OCI-LY1 (cell line): ENCODE measurements around the gene CHN1.

Experiments used
- H2AFZ ChIP-seq: fragments of 200-600 bp; sonication (generic), shearing (Covaris generic); 2 replicates; pipeline ENCODE4 v1.6.0; 2014; ENCODE audit warnings: antibody characterized with exemption, mild to moderate bottlenecking, low read length
- H3F3A ChIP-seq: fragments of 200-600 bp; sonication (generic), shearing (Covaris generic); 2 replicates; pipeline ENCODE4 v1.6.0; 2014; ENCODE audit warnings: mild to moderate bottlenecking, antibody characterized with exemption, low read length, moderate library complexity; ENCODE audit not compliant: insufficient read depth
- H3K27ac ChIP-seq: fragments of 200-600 bp; sonication (generic); 2 replicates; pipeline ENCODE4 v1.5.1; 2014; ENCODE audit warnings: low read length, mixed run types, mild to moderate bottlenecking, low read depth; ENCODE audit not compliant: poor library complexity, severe bottlenecking
- H3K27me3 ChIP-seq: fragments of 200-600 bp; sonication (generic); 2 replicates; pipeline ENCODE4 v1.6.0; 2014; ENCODE audit warnings: antibody characterized with exemption, mild to moderate bottlenecking, low read length, moderate library complexity; ENCODE audit not compliant: insufficient read depth
- H3K36me3 ChIP-seq: fragments of 200-600 bp; sonication (generic); 2 replicates; pipeline ENCODE4 v1.6.1; 2014; ENCODE audit warnings: mild to moderate bottlenecking, antibody characterized with exemption, low read length, moderate library complexity, mixed read lengths; ENCODE audit not compliant: insufficient read depth
- H3K4me1 ChIP-seq: fragments of 200-600 bp; sonication (generic); 2 replicates; pipeline ENCODE4 v1.5.1; 2014; ENCODE audit warnings: mild to moderate bottlenecking, low read length, moderate library complexity; ENCODE audit not compliant: insufficient read depth, severe bottlenecking
- H3K4me2 ChIP-seq: fragments of 200-600 bp; sonication (generic), shearing (Covaris generic); 2 replicates; pipeline ENCODE4 v1.6.1; 2014; ENCODE audit warnings: low read length
- H3K4me3 ChIP-seq: fragments of 200-600 bp; sonication (generic); 2 replicates; pipeline ENCODE4 v1.5.1; 2014; ENCODE audit warnings: low read length, low read depth, mild to moderate bottlenecking, mixed read lengths; ENCODE audit not compliant: poor library complexity, severe bottlenecking
- H3K79me2 ChIP-seq: fragments of 200-600 bp; shearing (Covaris generic); 2 replicates; pipeline ENCODE4 v1.6.1; 2016; ENCODE audit warnings: mixed run types, low read length, mixed read lengths; ENCODE audit not compliant: insufficient read depth
- H3K9ac ChIP-seq: fragments of 200-600 bp; sonication (generic), shearing (Covaris generic); 2 replicates; pipeline ENCODE4 v1.6.1; 2014; ENCODE audit warnings: mild to moderate bottlenecking, low read length, mixed read lengths
- H3K9me2 ChIP-seq: fragments of 200-600 bp; sonication (generic), shearing (Covaris generic); 2 replicates; pipeline ENCODE4 v1.6.1; 2014; ENCODE audit warnings: low read depth, mild to moderate bottlenecking, low read length, mixed read lengths
- H3K9me3 ChIP-seq: fragments of 200-600 bp; shearing (Covaris generic); 2 replicates; pipeline ENCODE4 v1.6.1; 2014; ENCODE audit warnings: low read length, mixed read lengths
- H4K20me1 ChIP-seq: fragments of 200-600 bp; sonication (generic), shearing (Covaris generic); 2 replicates; pipeline ENCODE4 v1.6.0; 2016; ENCODE audit warnings: mild to moderate bottlenecking, low read length; ENCODE audit not compliant: insufficient read depth
- CTCF ChIP-seq: fragments of 200-600 bp; sonication (generic), shearing (Covaris generic); IDR thresholded peaks from 2 replicates; pipeline ENCODE4 v1.5.1; 2017; ENCODE audit warnings: mild to moderate bottlenecking, antibody characterized with exemption, low read length, moderate library complexity, mixed read lengths
- EZH2 ChIP-seq: fragments of 200-600 bp; sonication (generic), shearing (Covaris generic); IDR thresholded peaks from 2 replicates; pipeline ENCODE4 v1.8.0; 2017; ENCODE audit warnings: borderline replicate concordance, mixed run types, mild to moderate bottlenecking, antibody characterized with exemption, low read length, moderate library complexity, mixed read lengths

CHN1 gene

GRCh38 chr2:174771136-174771535 is 234.0 kb downstream of the CHN1 start:
- H3F3A ChIP-seq = no peaks in the 10 kb centered on the region
- no peaks in the 10 kb centered on the region for H3K79me2 ChIP-seq
- no peak overlapping the region for H3K27ac ChIP-seq
- H2AFZ ChIP-seq = no peak overlapping the region
- H3K36me3 ChIP-seq = no peaks in the 10 kb centered on the region
- H3K4me2 ChIP-seq = no peak overlapping the region; the same call in 1 of the 2 replicates
- no peak overlapping the region for H3K9ac ChIP-seq
- H3K4me3 ChIP-seq = no peak overlapping the region
- TF ChIP-seq CTCF (no peak), EZH2 (no peak)
- peaks cover 26% of the 10 kb centered on the region for H3K4me1 ChIP-seq
- no peaks in the 10 kb centered on the region for H3K9me3 ChIP-seq
- no peaks in the 10 kb centered on the region for H4K20me1 ChIP-seq
- H3K27me3 ChIP-seq = no peaks in the 10 kb centered on the region
- no peaks in the 10 kb centered on the region for H3K9me2 ChIP-seq

- no peak overlapping the region for H2AFZ ChIP-seq
- no peaks in the 10 kb centered on the region for H4K20me1 ChIP-seq
- no peaks in the 10 kb centered on the region for H3K9me2 ChIP-seq
- no peaks in the 10 kb centered on the region for H3K9me3 ChIP-seq
- H3K4me2 ChIP-seq = no peak overlapping the region
- no peak overlapping the region for H3K4me3 ChIP-seq
- H3K27me3 ChIP-seq = no peaks in the 10 kb centered on the region
- H3K4me1 ChIP-seq = peaks cover 29% of the 10 kb centered on the region
- TF ChIP-seq EZH2 (no peak), CTCF (no peak)
- H3K27ac ChIP-seq = no peak overlapping the region
- H3K9ac ChIP-seq = no peak overlapping the region
- H3K79me2 ChIP-seq = no peaks in the 10 kb centered on the region
- H3F3A ChIP-seq = no peaks in the 10 kb centered on the region
- H3K36me3 ChIP-seq = no peaks in the 10 kb centered on the region
Observed at GRCh38 chr2:174768557-174768956, 236.6 kb downstream of the CHN1 start.

GRCh38 chr2:174766271-174766670 is 238.9 kb downstream of the CHN1 start:
- Histone ChIP-seq H3K9me3 (no peaks in the 10 kb centered on the region), H3K9me2 (no peaks in the 10 kb centered on the region), H3K79me2 (no peaks in the 10 kb centered on the region), H3K27me3 (no peaks in the 10 kb centered on the region), H4K20me1 (no peaks in the 10 kb centered on the region), H3K36me3 (no peaks in the 10 kb centered on the region), H3K27ac (no peak overlapping the region), H3K9ac (no peak overlapping the region), H2AFZ (no peak overlapping the region), H3K4me1 (peaks cover 13% of the 10 kb centered on the region), H3F3A (no peaks in the 10 kb centered on the region), H3K4me3 (no peak overlapping the region), H3K4me2 (no peak overlapping the region)
- TF ChIP-seq CTCF = no peak
